A673 (cell line): ENCODE results near the gene PPP2R5A. TPM values are rescaled to one million over a fixed set of nuclear protein-coding genes. Genes with fewer than 3 reads are reported as not detected.

ENCODE experiments used
- BruUV-seq: library from RNA; stranded (reverse); fragments of 400-500 nt; replicated peaks from 2 replicates; lab custom pipeline; 2021; lab: Mats Ljungman, UMichigan
- CTCF ChIA-PET: fragments of 300-600 bp; sonication (Branson Sonifier 250); formaldehyde crosslinking; loops from one replicate; lab custom pipeline; 2022; ENCODE audit warnings: antibody characterized with exemption; lab: Charles Lee
- POLR2A ChIA-PET: fragments of 300-600 bp; sonication (Branson Sonifier 250); formaldehyde crosslinking; loops from one replicate; lab custom pipeline; 2022; ENCODE audit warnings: antibody characterized with exemption; ENCODE audit not compliant: low non-redundant PET; lab: Charles Lee
- DNase-seq: peaks from one replicate; pipeline ENCODE4 v3.0.0-alpha.2; 2015; ENCODE audit warnings: low spot score
- H3K27ac ChIP-seq: fragments of 200-600 bp; sonication (generic); 2 replicates; pipeline ENCODE4 v1.5.1; 2016; ENCODE audit warnings: mixed run types, low read depth, mild to moderate bottlenecking, mixed read lengths, antibody characterized with exemption, low read length; ENCODE audit not compliant: poor library complexity, severe bottlenecking
- H3K27me3 ChIP-seq: fragments of 200-600 bp; sonication (generic); replicated peaks from 2 replicates; pipeline ENCODE4 v1.6.1; 2017; ENCODE audit warnings: mixed run types, low read depth, mild to moderate bottlenecking, mixed read lengths, antibody characterized with exemption, low read length; ENCODE audit not compliant: insufficient read depth, poor library complexity
- H3K36me3 ChIP-seq: fragments of 200-600 bp; sonication (generic); 2 replicates; pipeline ENCODE4 v1.6.1; 2016; ENCODE audit warnings: mixed run types, mild to moderate bottlenecking, mixed read lengths, antibody characterized with exemption, low read length; ENCODE audit not compliant: insufficient read depth, poor library complexity, severe bottlenecking
- H3K4me1 ChIP-seq: fragments of 200-600 bp; sonication (generic); 2 replicates; pipeline ENCODE4 v1.6.1; 2017; ENCODE audit warnings: mixed run types, mild to moderate bottlenecking, mixed read lengths, antibody characterized with exemption, low read length; ENCODE audit not compliant: insufficient read depth, poor library complexity, severe bottlenecking
- H3K4me3 ChIP-seq: fragments of 200-600 bp; sonication (generic); 2 replicates; pipeline ENCODE4 v1.5.1; 2016; ENCODE audit warnings: low read depth, mixed run types, mild to moderate bottlenecking, mixed read lengths, low read length; ENCODE audit not compliant: poor library complexity, severe bottlenecking
- H3K9me3 ChIP-seq: fragments of 200-600 bp; sonication (generic); 2 replicates; pipeline ENCODE4 v1.6.1; 2016; ENCODE audit warnings: mixed run types, low read depth, mild to moderate bottlenecking, mixed read lengths, antibody characterized with exemption, low read length; ENCODE audit not compliant: poor library complexity, severe bottlenecking
- CTCF ChIP-seq: fragments of 300-800, 200-600 bp; sonication (generic); conservative IDR thresholded peaks from 2 replicates; pipeline ENCODE4 v1.5.1; 2017; ENCODE audit warnings: low read depth, mild to moderate bottlenecking, antibody characterized with exemption, low read length, moderate library complexity, mixed read lengths
- EZH2 ChIP-seq: fragments of 200-600 bp; sonication (generic); IDR thresholded peaks from 2 replicates; pipeline ENCODE4 v1.6.1; 2017; ENCODE audit warnings: borderline replicate concordance, low read depth, mild to moderate bottlenecking, mixed read lengths, antibody characterized with exemption, low read length; ENCODE audit not compliant: poor library complexity, severe bottlenecking
- intact Hi-C: fragments of 100-400 bp; cut with micrococcal nuclease; formaldehyde crosslinking; loops from one replicate; pipeline ENCODE4 v1.10.0; 2022; ENCODE audit not compliant: unreplicated experiment
- total RNA-seq: library from RNA; stranded (reverse); gene quantifications from 2 replicates; pipeline ENCODE4 v1.2.3, GENCODE V29; 2021

The PPP2R5A gene
- total RNA-seq, 1 experiment from 2014 or later: 13.9 TPM

DNA sequence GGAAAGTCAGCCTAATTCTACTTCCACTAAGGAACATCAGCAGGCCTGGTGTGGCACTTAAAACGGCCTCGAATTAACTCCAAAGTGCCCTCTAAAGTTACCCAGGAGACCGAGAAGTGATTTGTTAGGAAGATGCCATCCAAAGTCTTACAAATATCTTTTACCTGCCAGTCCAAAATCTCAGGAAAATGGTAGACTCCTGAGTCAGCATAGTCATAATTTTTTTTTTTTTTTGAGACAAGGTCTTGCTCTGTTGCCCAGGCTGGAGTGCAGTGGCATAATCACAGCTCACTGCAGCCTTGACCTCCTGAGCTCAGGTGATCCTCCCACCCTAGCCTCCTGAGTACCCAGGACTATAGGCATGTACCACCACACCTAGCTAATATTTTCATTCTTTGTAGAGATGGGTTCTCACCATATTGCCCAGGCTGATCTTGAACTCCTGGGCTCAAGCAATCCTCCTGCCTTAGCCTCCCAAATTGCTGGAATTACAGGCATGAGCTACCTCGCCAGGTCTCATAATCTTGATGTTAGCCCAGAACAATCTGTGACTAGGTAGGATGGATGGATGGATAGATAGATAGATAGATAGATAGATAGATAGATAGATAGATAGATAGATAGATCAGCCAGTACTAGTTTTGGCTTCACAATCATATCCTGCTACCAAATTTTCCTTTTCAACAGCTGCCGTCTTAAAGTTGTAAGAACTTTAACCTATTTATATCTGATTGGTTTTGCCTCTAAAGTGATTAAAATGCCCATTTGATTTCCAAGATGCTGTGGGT, 25.3 kb upstream of the PPP2R5A start:
- CTCF ChIA-PET: no interaction called here
- no peak for DNase-seq
- no peaks in the 10 kb centered on the region for H3K9me3 ChIP-seq
- no TSS peak for BruUV-seq
- POLR2A ChIA-PET: no interaction called here
- intact Hi-C loops: no loop called here
- TF ChIP-seq CTCF: no peak
- no peak for TF ChIP-seq EZH2
- H3K36me3 ChIP-seq: no peaks in the 10 kb centered on the region
- no peaks in the 10 kb centered on the region for H3K27me3 ChIP-seq
- no peaks in the 10 kb centered on the region for H3K4me1 ChIP-seq
- no peak overlapping the region for H3K4me3 ChIP-seq
- no peak overlapping the region for H3K27ac ChIP-seq

DNA sequence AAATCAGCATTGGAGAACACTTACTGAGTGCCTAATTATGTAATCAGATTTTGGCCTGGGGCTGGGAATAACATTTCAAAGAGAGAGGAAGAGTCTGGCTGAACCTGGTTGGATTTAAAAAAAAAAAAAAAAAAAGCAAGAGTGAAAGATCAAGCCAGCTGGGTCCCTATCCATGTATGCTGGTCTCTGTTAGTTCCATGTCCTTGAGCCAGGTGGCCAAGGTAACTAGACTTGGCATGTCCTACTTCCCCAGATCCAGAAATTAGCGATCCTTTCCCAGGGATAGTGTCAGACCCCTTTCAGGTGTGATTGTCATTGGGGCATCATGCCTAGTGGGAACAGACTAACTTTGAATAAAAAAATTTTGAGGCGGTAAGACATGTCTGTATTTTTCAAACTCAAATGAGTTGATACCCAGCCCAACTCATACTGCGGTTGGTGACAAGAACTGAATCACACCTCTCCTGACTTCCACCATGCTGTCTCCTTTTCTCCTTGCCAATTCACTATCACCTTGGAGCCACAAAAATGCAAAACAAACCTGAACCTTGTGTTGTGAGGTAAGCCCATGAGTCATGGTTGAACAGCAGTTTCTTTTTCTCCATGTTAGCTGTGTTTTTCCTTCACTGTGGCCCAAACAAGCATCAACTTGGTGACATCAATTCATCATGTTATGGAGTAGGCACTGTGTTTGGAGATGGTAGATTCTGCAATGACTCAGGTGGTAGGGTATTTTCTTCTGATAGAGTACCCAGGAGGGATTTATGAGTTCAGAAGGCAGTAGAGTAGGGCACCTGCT, 24.5 kb upstream of the PPP2R5A start:
- H3K27me3 ChIP-seq: no peaks in the 10 kb centered on the region
- H3K4me1 ChIP-seq: no peaks in the 10 kb centered on the region
- POLR2A ChIA-PET: no interaction called here
- no peak for DNase-seq
- CTCF ChIA-PET: no interaction called here
- no peak overlapping the region for H3K27ac ChIP-seq
- H3K9me3 ChIP-seq: no peaks in the 10 kb centered on the region
- no peak for TF ChIP-seq CTCF
- BruUV-seq: no TSS peak
- intact Hi-C loops: no loop called here
- H3K4me3 ChIP-seq: no peak overlapping the region
- H3K36me3 ChIP-seq: no peaks in the 10 kb centered on the region

- TF ChIP-seq EZH2 (no peak), CTCF (no peak)
- intact Hi-C loops: no loop called here
- no peak overlapping the region for H3K27ac ChIP-seq
- H3K9me3 ChIP-seq: no peaks in the 10 kb centered on the region
- no peaks in the 10 kb centered on the region for H3K4me1 ChIP-seq
- no peaks in the 10 kb centered on the region for H3K36me3 ChIP-seq
- no peak for DNase-seq
- CTCF ChIA-PET: no interaction called here
- H3K4me3 ChIP-seq: no peak overlapping the region
- no TSS peak for BruUV-seq
- POLR2A ChIA-PET: no interaction called here
- H3K27me3 ChIP-seq: no peaks in the 10 kb centered on the region
These were observed 23.8 kb upstream of the PPP2R5A start for GRCh38 chr1:212261361-212261929.
